CMK (cell line): Measurements from ENCODE around the gene OPN1MW2.
"Not testable (repeated sequence)": the region's sequence is repeated elsewhere in the genome, so short reads cannot be mapped to it uniquely, and the experiment has no call there.

Experiments
- DNase-seq: peaks from one replicate; pipeline ENCODE4 v3.0.0-alpha.2; 2010; ENCODE audit warnings: low read depth

Gene OPN1MW2

GRCh38 chrX:154219456-154219855, at the start of gene OPN1MW2:
TSS of gene OPN1MW2 (plus strand) at chrX:154219756. CDS start at chrX:154219816, 60 bp downstream.
- not testable (repeated sequence) for DNase-seq

GRCh38 chrX:154172535-154172943, 47.0 kb upstream of the OPN1MW2 start:
- not testable (repeated sequence) for DNase-seq

GRCh38 chrX:154174356-154174755, 45.2 kb upstream of the OPN1MW2 start:
- not testable (repeated sequence) for DNase-seq

- DNase-seq, result not testable (repeated sequence)
These were observed 37.3 kb upstream of the OPN1MW2 start, which contains the start of gene OPN1MW for GRCh38 chrX:154182296-154182695. TSS of gene OPN1MW (plus strand) at chrX:154182596. CDS start at chrX:154182678, 82 bp downstream.

GRCh38 chrX:154183794-154184193, 35.8 kb upstream of the OPN1MW2 start:
- not testable (repeated sequence) for DNase-seq

GRCh38 chrX:154192846-154193245, 26.7 kb upstream of the OPN1MW2 start:
- not testable (repeated sequence) for DNase-seq

GRCh38 chrX:154194316-154194715, 25.2 kb upstream of the OPN1MW2 start:
- not testable (repeated sequence) for DNase-seq

GRCh38 chrX:154196466-154196865, 23.1 kb upstream of the OPN1MW2 start:
- not testable (repeated sequence) for DNase-seq

GRCh38 chrX:154209670-154210418, 9.7 kb upstream of the OPN1MW2 start:
- DNase-seq, result not testable (repeated sequence)

- not testable (repeated sequence) for DNase-seq
These were observed 8.5 kb upstream of the OPN1MW2 start for GRCh38 chrX:154211057-154211456.

- not testable (repeated sequence) for DNase-seq
These were observed 8.1 kb upstream of the OPN1MW2 start for GRCh38 chrX:154211499-154211898.

- not testable (repeated sequence) for DNase-seq
These were observed 5.7 kb downstream of the OPN1MW2 start for GRCh38 chrX:154225292-154225691.

GRCh38 chrX:154226706-154227105, 7.2 kb downstream of the OPN1MW2 start:
- DNase-seq, result not testable (repeated sequence)

- DNase-seq, result not testable (repeated sequence)
These were observed 11.9 kb downstream of the OPN1MW2 start for GRCh38 chrX:154231443-154231842.

- not testable (repeated sequence) for DNase-seq
These were observed 14.1 kb downstream of the OPN1MW2 start for GRCh38 chrX:154233620-154234019.

- DNase-seq, result not testable (repeated sequence)
These were observed 19.5 kb downstream of the OPN1MW2 start for GRCh38 chrX:154238939-154239559.

- not testable (repeated sequence) for DNase-seq
These were observed 20.5 kb downstream of the OPN1MW2 start for GRCh38 chrX:154239982-154240503.

- not testable (repeated sequence) for DNase-seq
These were observed 28.0 kb downstream of the OPN1MW2 start for GRCh38 chrX:154247377-154248045.

GRCh38 chrX:154248076-154248475, 28.5 kb downstream of the OPN1MW2 start:
- not testable (repeated sequence) for DNase-seq

GRCh38 chrX:154257282-154257681, 37.7 kb downstream of the OPN1MW2 start, which contains the start of gene OPN1MW3:
TSS of gene OPN1MW3 (plus strand) at chrX:154257582. CDS start at chrX:154257620, 38 bp downstream.
- DNase-seq, result not testable (repeated sequence)

GRCh38 chrX:154258711-154259110, 39.2 kb downstream of the OPN1MW2 start:
- DNase-seq, result not testable (repeated sequence)

- not testable (repeated sequence) for DNase-seq
These were observed 43.5 kb downstream of the OPN1MW2 start for GRCh38 chrX:154263072-154263471.
